Measurements from ENCODE around the gene TOR2A. TPM values are rescaled to one million over a fixed set of nuclear protein-coding genes. Genes with fewer than 3 reads are reported as not detected.

Gene TOR2A
- total RNA-seq, 3 donors from 2014 or later (not counting 1 experiment from before 2014, with no cell fraction given): 20.9 to 27.8 (median 23.7) TPM

DNA sequence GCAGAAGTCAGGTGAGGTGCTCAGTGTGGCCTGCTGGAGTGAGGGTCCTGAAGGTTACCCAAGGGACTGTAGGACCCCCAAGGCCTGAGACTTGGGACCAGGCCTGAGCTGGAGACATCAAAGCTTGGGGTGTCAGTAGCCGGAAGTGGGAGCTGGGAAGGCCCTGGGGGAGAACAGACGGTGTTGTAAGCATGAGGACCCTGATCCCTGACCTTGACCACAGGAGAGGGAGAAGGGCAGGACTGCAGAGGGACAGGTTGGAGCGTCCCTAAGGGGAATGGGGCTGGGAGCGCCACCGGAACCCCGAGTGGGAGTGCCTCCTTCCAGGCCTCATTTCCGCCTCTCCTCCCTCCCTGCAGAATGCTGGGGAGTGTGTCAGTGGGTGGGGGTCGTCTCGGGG, 18.7 kb downstream of the TOR2A start:
- Mint-ChIP-seq H3K27ac (peak overlapping the region; percentile 93 to 94), H3K4me1 (peaks cover 32 to 37% of the 10 kb centered on the region in 2 donors), H3K4me3 (peak overlapping the region; percentile 99), H3K9me3 (no peaks in the 10 kb centered on the region), H3K27me3 (ENCODE audit: low read depth in 2 of 2) (no peaks in the 10 kb centered on the region), H3K36me3 (no peaks in the 10 kb centered on the region)
- Histone ChIP-seq H3K27me3 (ENCODE audit: control insufficient read depth, insufficient read depth, low read length) (no peaks in the 10 kb centered on the region), H3K9me3 (ENCODE audit: control insufficient read depth, insufficient read depth, low read length) (no peaks in the 10 kb centered on the region), H3K36me3 (ENCODE audit: control insufficient read depth, insufficient read depth, low read length) (no peaks in the 10 kb centered on the region), H3K4me3 (ENCODE audit: low read length) (no peak overlapping the region), H3K4me1 (ENCODE audit: control insufficient read depth, insufficient read depth, low read length) (peaks cover 63% of the 10 kb centered on the region), H3K27ac (ENCODE audit: low read length) (peak overlapping the region; percentile 54)
- 89% methylated on average over 9 of the region's 9 CpGs for WGBS (ENCODE audit: insufficient coverage)
- intact Hi-C loops (cut with micrococcal nuclease): no loop called here
- DNase-seq (no peak), ATAC-seq (no peak)
- TF ChIP-seq, protein P1, sequence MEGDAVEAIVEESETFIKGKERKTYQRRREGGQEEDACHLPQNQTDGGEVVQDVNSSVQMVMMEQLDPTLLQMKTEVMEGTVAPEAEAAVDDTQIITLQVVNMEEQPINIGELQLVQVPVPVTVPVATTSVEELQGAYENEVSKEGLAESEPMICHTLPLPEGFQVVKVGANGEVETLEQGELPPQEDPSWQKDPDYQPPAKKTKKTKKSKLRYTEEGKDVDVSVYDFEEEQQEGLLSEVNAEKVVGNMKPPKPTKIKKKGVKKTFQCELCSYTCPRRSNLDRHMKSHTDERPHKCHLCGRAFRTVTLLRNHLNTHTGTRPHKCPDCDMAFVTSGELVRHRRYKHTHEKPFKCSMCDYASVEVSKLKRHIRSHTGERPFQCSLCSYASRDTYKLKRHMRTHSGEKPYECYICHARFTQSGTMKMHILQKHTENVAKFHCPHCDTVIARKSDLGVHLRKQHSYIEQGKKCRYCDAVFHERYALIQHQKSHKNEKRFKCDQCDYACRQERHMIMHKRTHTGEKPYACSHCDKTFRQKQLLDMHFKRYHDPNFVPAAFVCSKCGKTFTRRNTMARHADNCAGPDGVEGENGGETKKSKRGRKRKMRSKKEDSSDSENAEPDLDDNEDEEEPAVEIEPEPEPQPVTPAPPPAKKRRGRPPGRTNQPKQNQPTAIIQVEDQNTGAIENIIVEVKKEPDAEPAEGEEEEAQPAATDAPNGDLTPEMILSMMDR (IDR thresholded peaks at IDR 0.05): no peak

DNA sequence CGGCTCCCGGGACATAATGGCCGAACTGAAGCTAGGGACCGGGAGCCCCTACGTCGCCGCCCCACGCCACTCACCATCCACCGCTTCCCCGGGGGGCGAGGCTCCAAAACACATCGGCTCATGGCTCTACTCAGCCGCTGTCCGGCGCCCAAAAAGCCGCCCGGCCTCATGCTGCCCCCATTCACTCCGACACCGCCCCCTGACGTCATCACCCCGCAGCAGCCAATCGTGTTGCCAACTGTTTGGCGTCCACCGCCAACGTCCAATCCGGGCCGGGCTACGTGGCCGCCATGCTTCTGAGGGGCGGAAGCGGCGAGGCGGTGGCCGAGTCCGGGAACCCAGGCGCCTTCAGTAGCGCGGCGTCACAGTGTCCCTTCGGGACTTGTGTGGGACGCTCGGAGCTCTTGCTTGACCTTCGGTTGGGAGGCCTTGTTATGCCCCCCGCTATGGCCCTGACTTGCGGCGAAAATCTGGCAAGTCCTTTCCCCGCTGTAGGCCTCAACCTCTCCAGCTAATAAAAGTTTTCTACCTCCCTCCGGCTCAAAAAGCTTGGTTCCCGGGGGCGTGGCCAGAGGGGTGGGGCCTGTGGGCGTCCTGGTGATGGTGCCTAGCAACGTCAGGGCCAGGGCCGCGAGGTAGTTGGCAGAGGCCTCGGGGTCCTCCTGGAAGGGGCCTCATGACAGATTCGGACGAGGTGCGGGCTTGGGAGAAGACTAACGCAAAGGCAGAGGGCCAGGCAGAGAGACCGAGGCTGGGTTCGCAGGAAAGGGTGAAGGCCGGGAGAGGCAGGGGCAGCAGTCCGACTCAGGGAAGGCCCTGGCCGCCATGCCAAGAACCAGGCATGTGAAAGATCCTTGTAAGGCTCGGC, 19.4 kb downstream of the TOR2A start, which contains the start of the genes PTRH1 and TTC16:
PTRH1 (minus strand) TSS at position 194 of the 868 bp plus-strand sequence; CDS start at position 170, 24 bp downstream.
TTC16 (plus strand) TSS at position 610 of the 868 bp plus-strand sequence; CDS start at position 677, 67 bp downstream.
- Mint-ChIP-seq H3K4me1 (peaks cover 35 to 40% of the 10 kb centered on the region in 2 donors), H3K4me3 (peak within 1 kb of the TSS; percentile 99), H3K9me3 (no peaks in the 10 kb centered on the region), H3K27me3 (ENCODE audit: low read depth in 2 of 2) (no peaks in the 10 kb centered on the region), H3K36me3 (no peaks in the 10 kb centered on the region), H3K27ac (peak within 1 kb of the TSS; percentile 93 to 94)
- ATAC-seq (peak; percentile 92 to 96 (median 93)), DNase-seq (peak; percentile 98)
- TF ChIP-seq, protein P1 (IDR thresholded peaks at IDR 0.05): no peak
- Histone ChIP-seq H3K36me3 (ENCODE audit: control insufficient read depth, insufficient read depth, low read length) (no peaks in the 10 kb centered on the region), H3K4me3 (ENCODE audit: low read length) (peak within 1 kb of the TSS; percentile 80), H3K4me1 (ENCODE audit: control insufficient read depth, insufficient read depth, low read length) (peaks cover 65% of the 10 kb centered on the region), H3K27me3 (ENCODE audit: control insufficient read depth, insufficient read depth, low read length) (no peaks in the 10 kb centered on the region), H3K27ac (ENCODE audit: low read length) (peak within 1 kb of the TSS; percentile 54), H3K9me3 (ENCODE audit: control insufficient read depth, insufficient read depth, low read length) (no peaks in the 10 kb centered on the region)
- WGBS (ENCODE audit: insufficient coverage): 8% methylated on average over 65 of the region's 65 CpGs
- intact Hi-C loops (cut with micrococcal nuclease): loop anchor here (1.0 kb wide), 1 partner anchor 16 kb away; no protein-coding TSS in a partner anchor

DNA sequence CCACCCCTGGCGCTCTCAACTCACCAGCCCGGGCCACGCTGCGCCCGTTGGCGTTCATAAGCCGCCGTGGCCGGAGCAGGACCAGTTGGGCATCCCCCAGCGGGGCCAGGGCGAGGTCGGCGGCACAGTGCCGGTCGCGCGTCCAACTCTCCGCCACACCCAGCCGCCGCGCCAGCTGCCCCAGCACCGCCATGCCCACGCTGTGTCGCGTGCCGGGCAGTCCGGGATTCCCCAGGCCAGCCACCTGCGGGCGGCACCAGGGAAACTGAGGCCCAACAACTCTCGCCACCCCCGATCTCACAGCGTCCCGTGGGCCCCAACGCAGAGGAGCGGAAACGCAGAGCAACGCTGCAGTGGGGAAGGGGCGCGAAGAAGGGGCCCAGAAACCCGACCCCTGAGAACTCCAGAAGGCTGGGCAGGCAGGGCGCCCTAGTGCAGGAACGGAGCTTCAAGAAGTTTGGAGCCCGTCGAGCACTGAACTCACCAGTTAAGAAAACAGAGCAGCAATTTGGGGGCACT, 20.1 kb downstream of the TOR2A start:
- Histone ChIP-seq H3K9me3 (ENCODE audit: control insufficient read depth, insufficient read depth, low read length) (no peaks in the 10 kb centered on the region), H3K27me3 (ENCODE audit: control insufficient read depth, insufficient read depth, low read length) (no peaks in the 10 kb centered on the region), H3K4me3 (ENCODE audit: low read length) (peak overlapping the region; percentile 80), H3K27ac (ENCODE audit: low read length) (peak overlapping the region; percentile 54), H3K4me1 (ENCODE audit: control insufficient read depth, insufficient read depth, low read length) (peaks cover 65% of the 10 kb centered on the region), H3K36me3 (ENCODE audit: control insufficient read depth, insufficient read depth, low read length) (no peaks in the 10 kb centered on the region)
- DNase-seq (no peak), ATAC-seq (peak; percentile 0 to 16 (median 1))
- WGBS (ENCODE audit: insufficient coverage): under 1% methylated on average over 43 of the region's 44 CpGs
- peak overlapping the region; percentile 93 to 94 for H3K27ac Mint-ChIP-seq
- H3K4me3 Mint-ChIP-seq: peak overlapping the region; percentile 99
- H3K9me3 Mint-ChIP-seq: no peaks in the 10 kb centered on the region
- H3K4me1 Mint-ChIP-seq: peaks cover 34 to 42% of the 10 kb centered on the region in 2 donors
- H3K27me3 Mint-ChIP-seq (ENCODE audit: low read depth in 2 of 2): no peaks in the 10 kb centered on the region
- H3K36me3 Mint-ChIP-seq: no peaks in the 10 kb centered on the region
- TF ChIP-seq, protein P1 (IDR thresholded peaks at IDR 0.05): no peak
- intact Hi-C loops (cut with micrococcal nuclease): loop anchor here (1.0 kb wide), 1 partner anchor 16 kb away; no protein-coding TSS in a partner anchor
